Endodermal cell (in vitro differentiated cells): Measurements from ENCODE around the gene EMX1. TPM values are rescaled to one million over a fixed set of nuclear protein-coding genes. Genes with fewer than 3 reads are reported as not detected.

Source experiments
- DNase-seq: peaks from one replicate; pipeline ENCODE4 v3.0.0-alpha.2; 2017
- H3K27ac ChIP-seq: 2 replicates; pipeline ENCODE4 v1.5.1; 2013; ENCODE audit warnings: mild to moderate bottlenecking, low read depth, low read length, moderate library complexity
- H3K27me3 ChIP-seq: 2 replicates; pipeline ENCODE4 v1.6.1; 2013; ENCODE audit warnings: mild to moderate bottlenecking, low read length, moderate library complexity; ENCODE audit not compliant: insufficient read depth, control insufficient read depth, poor library complexity, severe bottlenecking
- H3K36me3 ChIP-seq: 2 replicates; pipeline ENCODE4 v1.7.0; 2013; ENCODE audit warnings: mild to moderate bottlenecking, low read length, moderate library complexity; ENCODE audit not compliant: control insufficient read depth, insufficient read depth
- H3K4me1 ChIP-seq: one replicate; pipeline ENCODE4 v1.7.0; 2013; ENCODE audit warnings: low read length; ENCODE audit not compliant: control insufficient read depth, insufficient read depth
- H3K4me3 ChIP-seq: 2 replicates; pipeline ENCODE4 v1.5.1; 2013; ENCODE audit warnings: mild to moderate bottlenecking, low read length, moderate library complexity
- H3K9ac ChIP-seq: 2 replicates; pipeline ENCODE4 v1.6.1; 2013; ENCODE audit warnings: mild to moderate bottlenecking, low read length, moderate library complexity; ENCODE audit not compliant: poor library complexity, severe bottlenecking; ENCODE audit errors: extremely low read depth
- H3K9me3 ChIP-seq: 2 replicates; pipeline ENCODE4 v1.6.1; 2013; ENCODE audit warnings: mild to moderate bottlenecking, low read length, moderate library complexity; ENCODE audit not compliant: control insufficient read depth
- H3K27ac Mint-ChIP-seq: 2 replicates; pipeline ENCODE4 v1.8.0; 2020; ENCODE audit warnings: mixed read lengths
- H3K27me3 Mint-ChIP-seq: 2 replicates; pipeline ENCODE4 v1.8.0; 2021; ENCODE audit warnings: mild to moderate bottlenecking, mixed read lengths; ENCODE audit not compliant: insufficient read depth
- H3K36me3 Mint-ChIP-seq: 2 replicates; pipeline ENCODE4 v1.8.0; 2020; ENCODE audit warnings: low read depth, mixed read lengths
- H3K4me1 Mint-ChIP-seq: 2 replicates; pipeline ENCODE4 v1.8.0; 2020; ENCODE audit warnings: mixed read lengths
- H3K4me3 Mint-ChIP-seq: 2 replicates; pipeline ENCODE4 v1.8.0; 2020; ENCODE audit warnings: mild to moderate bottlenecking, moderate library complexity, mixed read lengths
- H3K9me3 Mint-ChIP-seq: 2 replicates; pipeline ENCODE4 v1.8.0; 2020; ENCODE audit warnings: mild to moderate bottlenecking, mixed read lengths
- CTCF ChIP-seq: fragments of 200-600 bp; sonication (generic); conservative IDR thresholded peaks from 2 replicates; pipeline ENCODE4 v1.5.0; 2021; ENCODE audit warnings: antibody characterized with exemption, mild to moderate bottlenecking
- WGBS, 2 experiments: methylation state at CpG; one replicate each; pipeline versions ENCODE4 v1.1.5 to v1.1.7; 2013; ENCODE audit warnings: missing lambda C conversion rate in 2 of 2, mixed read lengths in 1 of 2; ENCODE audit not compliant: insufficient coverage in 1 of 2, insufficient read length in 1 of 2; 5-methylcytosine and 5-hydroxymethylcytosine counted together
- total RNA-seq, 2 donors: library from RNA; stranded (reverse); fragmentation: NEBNext Ultra II Directional in 1 of 2; extraction: Animal tissue kit (Norgen Biotek cat#: 25700) in 1 of 2; gene quantifications; 2 replicates in 1 of 2; 3 replicates in 1 of 2; pipeline ENCODE4 v1.2.1, GENCODE V29; 2021

Gene EMX1
- total RNA-seq, 2 donors from 2014 or later: 0.35 to 1.1 TPM

- Histone ChIP-seq H3K27me3 (peaks cover 51% of the 10 kb centered on the region), H3K27ac (no peak overlapping the region), H3K4me3 (no peak overlapping the region), H3K36me3 (no peaks in the 10 kb centered on the region), H3K9ac (no peak overlapping the region), H3K9me3 (no peaks in the 10 kb centered on the region), H3K4me1 (peaks cover 3% of the 10 kb centered on the region)
- H3K27ac Mint-ChIP-seq: no peak overlapping the region
- H3K27me3 Mint-ChIP-seq: peaks cover 42% of the 10 kb centered on the region
- TF ChIP-seq CTCF: no peak
- DNase-seq: no peak
- no peak overlapping the region for H3K4me3 Mint-ChIP-seq
- no peaks in the 10 kb centered on the region for H3K9me3 Mint-ChIP-seq
- H3K4me1 Mint-ChIP-seq: peaks cover 10% of the 10 kb centered on the region
- 88 to 91% methylated on average over 3 to 8 of the region's 8 CpGs for WGBS, 2 experiments
- no peaks in the 10 kb centered on the region for H3K36me3 Mint-ChIP-seq
Observed at GRCh38 chr2:72891091-72891818, 26.1 kb upstream of the EMX1 start.

GRCh38 chr2:72892506-72893173 is 24.7 kb upstream of the EMX1 start:
- H3K4me1 ChIP-seq: peaks cover 3% of the 10 kb centered on the region
- peaks cover 5% of the 10 kb centered on the region for H3K4me1 Mint-ChIP-seq
- no peaks in the 10 kb centered on the region for H3K9me3 ChIP-seq
- no peak overlapping the region for H3K4me3 ChIP-seq
- 16 to 22% methylated on average over 10 to 11 of the region's 11 CpGs for WGBS, 2 experiments
- no peak overlapping the region for H3K27ac ChIP-seq
- peaks cover 51% of the 10 kb centered on the region for H3K27me3 ChIP-seq
- peaks cover 46% of the 10 kb centered on the region for H3K27me3 Mint-ChIP-seq
- no peak overlapping the region for H3K27ac Mint-ChIP-seq
- H3K4me3 Mint-ChIP-seq: no peak overlapping the region
- peak; percentile 87 for DNase-seq
- H3K9me3 Mint-ChIP-seq: no peaks in the 10 kb centered on the region
- H3K9ac ChIP-seq: no peak overlapping the region
- H3K36me3 ChIP-seq: no peaks in the 10 kb centered on the region
- H3K36me3 Mint-ChIP-seq: no peaks in the 10 kb centered on the region
- peak; percentile 85 for TF ChIP-seq CTCF

GRCh38 chr2:72893594-72894319 is 23.6 kb upstream of the EMX1 start:
- peaks cover 47% of the 10 kb centered on the region for H3K27me3 ChIP-seq
- H3K4me1 ChIP-seq: peaks cover 3% of the 10 kb centered on the region
- peak; percentile 83 for TF ChIP-seq CTCF
- H3K27ac ChIP-seq: no peak overlapping the region
- Mint-ChIP-seq H3K36me3 (no peaks in the 10 kb centered on the region), H3K27me3 (peaks cover 55% of the 10 kb centered on the region), H3K4me3 (no peak overlapping the region), H3K4me1 (peaks cover 8% of the 10 kb centered on the region), H3K9me3 (no peaks in the 10 kb centered on the region), H3K27ac (no peak overlapping the region)
- no peaks in the 10 kb centered on the region for H3K9me3 ChIP-seq
- H3K36me3 ChIP-seq: no peaks in the 10 kb centered on the region
- peak; percentile 94 for DNase-seq
- WGBS, 2 experiments: 53 to 56% methylated on average over 9 to 15 of the region's 15 CpGs
- H3K9ac ChIP-seq: no peak overlapping the region
- no peak overlapping the region for H3K4me3 ChIP-seq
